Bronchial epithelial cell (primary cell): ENCODE data around the gene MYOD1. TPM values are rescaled to one million over a fixed set of nuclear protein-coding genes. Genes with fewer than 3 reads are reported as not detected.

ENCODE experiments used
- DNase-seq: peaks from one replicate; pipeline ENCODE4 v3.0.0-alpha.2; 2010; ENCODE audit warnings: low read depth
- FAIRE-seq: peaks from 2 replicates; lab custom pipeline; 2011; peaks lifted over from hg19 to GRCh38; lab: Jason Lieb, UNC
- H3K27me3 ChIP-seq: 2 replicates; pipeline ENCODE4 v1.5.1; 2011; ENCODE audit warnings: low read length; ENCODE audit not compliant: control insufficient read depth, insufficient read depth
- H3K36me3 ChIP-seq: 2 replicates; pipeline ENCODE4 v1.5.1; 2011; ENCODE audit warnings: low read length; ENCODE audit not compliant: control insufficient read depth, insufficient read depth
- H3K4me3 ChIP-seq: 2 replicates; pipeline ENCODE4 v1.5.1; 2011; ENCODE audit warnings: mild to moderate bottlenecking, low read depth, low read length, control low read depth
- CTCF ChIP-seq: IDR thresholded peaks from 2 replicates; pipeline ENCODE4 v1.5.1; 2011; ENCODE audit warnings: mild to moderate bottlenecking, moderate library complexity, low read length, control low read depth, inconsistent platforms; ENCODE audit not compliant: insufficient read depth, severe bottlenecking
- total RNA-seq: library from RNA; depleted of rRNA; stranded (reverse); fragments of >200 nt; gene quantifications from 2 replicates; pipeline ENCODE4 v1.2.1, GENCODE V29; 2014

The MYOD1 gene
- total RNA-seq, 1 donor from 2014 or later: not detected

- FAIRE-seq (no peak), DNase-seq (no peak)
- Histone ChIP-seq H3K36me3 (no peaks in the 10 kb centered on the region), H3K27me3 (peaks cover 1% of the 10 kb centered on the region), H3K4me3 (no peak overlapping the region)
- no peak for TF ChIP-seq CTCF
These were observed 26.7 kb downstream of the MYOD1 start for GRCh38 chr11:17746096-17746495.

- no peak for TF ChIP-seq CTCF
- peaks cover 7% of the 10 kb centered on the region for H3K27me3 ChIP-seq
- no peaks in the 10 kb centered on the region for H3K36me3 ChIP-seq
- H3K4me3 ChIP-seq: no peak overlapping the region
- FAIRE-seq (no peak), DNase-seq (no peak)
These were observed 28.0 kb downstream of the MYOD1 start for GRCh38 chr11:17747131-17747955.

DNA sequence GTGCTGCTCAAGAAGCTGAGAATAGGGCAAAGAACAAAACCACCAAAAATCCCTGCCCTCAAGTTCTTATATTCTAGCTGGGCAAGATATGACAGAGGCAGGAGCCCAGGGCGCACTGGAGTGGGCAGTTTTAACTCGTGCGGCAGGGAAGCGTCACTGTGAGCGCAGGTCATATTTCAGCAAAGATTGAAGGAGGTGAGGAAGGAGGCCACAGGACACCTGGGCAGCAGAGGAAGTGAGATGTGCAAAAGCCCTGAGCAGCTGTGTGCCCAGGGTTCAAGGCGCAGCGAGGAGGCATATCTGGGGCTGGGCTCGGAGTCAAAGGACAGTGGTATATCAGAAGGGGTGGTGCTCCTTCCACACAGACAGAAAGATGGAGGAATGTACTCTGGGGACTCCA, 28.7 kb downstream of the MYOD1 start:
- no peaks in the 10 kb centered on the region for H3K36me3 ChIP-seq
- peaks cover 7% of the 10 kb centered on the region for H3K27me3 ChIP-seq
- no peak overlapping the region for H3K4me3 ChIP-seq
- no peak for TF ChIP-seq CTCF
- no peak for DNase-seq
- no peak for FAIRE-seq

DNA sequence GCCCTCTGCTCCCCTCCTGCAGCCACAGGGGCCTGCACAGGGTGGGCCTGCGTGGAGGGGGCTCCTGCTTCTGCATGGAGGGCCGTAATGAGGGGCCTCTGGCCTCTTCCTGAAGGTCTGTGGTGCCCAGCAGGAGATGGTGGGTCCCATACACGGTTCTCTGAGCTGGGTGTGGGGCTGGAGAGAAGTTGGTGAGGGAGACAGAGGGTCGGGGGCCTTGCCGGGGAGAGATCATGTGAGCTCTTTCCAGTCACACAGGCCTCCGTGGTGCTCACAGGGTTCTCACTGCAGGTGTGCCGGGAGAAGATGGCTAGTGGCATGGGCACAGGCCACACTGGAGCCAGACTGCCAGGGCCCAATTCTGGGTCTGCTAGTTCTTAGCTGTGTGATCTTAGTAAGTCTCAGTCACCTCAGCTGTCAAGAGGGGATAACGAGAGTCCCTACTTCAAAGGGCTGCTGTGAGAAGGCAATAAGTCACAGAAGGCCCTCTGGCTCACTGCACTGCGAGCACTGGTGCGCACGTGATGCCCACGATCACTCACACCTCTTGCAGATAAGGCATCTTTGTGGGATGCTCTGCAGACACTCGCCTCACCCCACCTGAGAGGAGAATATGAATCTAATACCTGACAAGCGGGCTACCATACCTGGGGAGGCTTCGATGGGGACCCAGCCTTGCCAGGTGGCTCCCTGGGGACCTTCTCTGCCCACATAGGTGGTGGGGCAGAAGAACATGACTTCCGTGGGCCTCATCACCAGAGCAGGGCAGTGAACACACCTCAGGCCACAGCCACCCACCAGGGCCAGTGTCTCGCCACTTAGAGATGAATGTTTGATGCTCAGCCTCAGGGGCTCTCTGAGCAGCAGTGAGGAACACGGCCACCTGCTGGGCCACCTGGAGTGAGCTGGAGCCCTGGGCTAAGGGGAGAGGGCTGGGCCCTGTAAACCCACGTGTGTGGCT, 29.7 kb downstream of the MYOD1 start:
- H3K27me3 ChIP-seq: peaks cover 7% of the 10 kb centered on the region
- DNase-seq (no peak), FAIRE-seq (no peak)
- TF ChIP-seq CTCF: no peak
- H3K4me3 ChIP-seq: no peak overlapping the region
- H3K36me3 ChIP-seq: no peaks in the 10 kb centered on the region

DNA sequence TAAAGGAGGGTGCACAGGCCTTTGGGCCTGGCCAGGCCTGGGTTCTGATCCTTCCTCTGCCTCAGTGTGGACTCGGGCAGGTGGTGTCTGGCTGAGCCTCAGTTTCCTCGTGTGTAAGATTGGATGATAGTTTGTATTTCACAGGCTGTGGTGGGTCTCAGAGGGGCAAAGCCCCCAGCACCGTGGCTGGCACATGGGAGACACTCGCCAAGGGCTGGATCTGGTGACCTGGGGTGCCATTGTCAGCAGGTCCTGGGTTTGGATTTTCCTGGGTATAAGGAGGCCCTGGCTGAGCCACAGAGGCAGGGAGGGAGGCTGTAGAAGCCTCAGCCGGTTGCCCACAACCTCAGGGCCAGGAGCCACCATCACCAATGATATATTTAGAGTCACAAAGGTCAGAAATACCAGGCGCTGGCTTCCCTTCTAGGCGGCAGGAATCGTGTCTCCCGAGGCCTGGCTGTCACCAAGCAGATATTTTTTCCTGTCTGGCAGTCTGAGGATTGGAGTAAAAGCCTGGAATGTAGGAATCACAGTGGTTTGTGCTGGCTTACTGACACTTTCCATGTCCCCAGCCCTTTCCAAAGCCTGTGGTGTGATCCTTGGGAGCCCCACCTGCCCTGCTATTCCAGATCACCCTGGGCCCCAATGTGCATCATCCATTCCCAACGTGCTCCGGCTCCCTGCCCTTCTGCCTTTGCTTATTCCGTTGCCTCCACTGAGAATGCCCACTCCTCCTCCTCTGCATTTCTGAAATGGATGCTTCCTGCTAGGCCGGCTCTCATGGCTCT, 30.8 kb downstream of the MYOD1 start:
- H3K4me3 ChIP-seq: no peak overlapping the region
- TF ChIP-seq CTCF: no peak
- DNase-seq: no peak
- H3K27me3 ChIP-seq: peaks cover 7% of the 10 kb centered on the region
- no peak for FAIRE-seq
- H3K36me3 ChIP-seq: no peaks in the 10 kb centered on the region
